Transverse colon (tissue), 4 donors: ENCODE measurements around the gene ZFPM1. TPM values are rescaled to one million over a fixed set of nuclear protein-coding genes. Genes with fewer than 3 reads are reported as not detected.

Experiments used
- DNase-seq: peaks from one replicate; pipeline ENCODE4 v3.0.0-alpha.2; 2019
- H3K27ac ChIP-seq, 4 donors: fragments of 200-600 bp; sonication (generic); 2 replicates each; pipeline ENCODE4 v1.5.1; 2016 to 2018; ENCODE audit warnings: inconsistent platforms in 4 of 4
- H3K27me3 ChIP-seq: fragments of 200-600 bp; sonication (generic); 2 replicates; pipeline ENCODE4 v1.5.1; 2017; ENCODE audit warnings: inconsistent platforms
- H3K36me3 ChIP-seq, 4 donors: fragments of 200-600 bp; sonication (generic); 2 replicates each; pipeline ENCODE4 v1.5.1; 2017 to 2019; ENCODE audit warnings: inconsistent platforms in 4 of 4
- H3K4me1 ChIP-seq, 4 donors: fragments of 200-600 bp; sonication (generic); 2 replicates each; pipeline ENCODE4 v1.5.1; 2017 to 2020; ENCODE audit warnings: inconsistent platforms in 4 of 4
- H3K4me3 ChIP-seq, 4 donors: fragments of 200-600 bp; sonication (generic); 1 replicate in 1 of 4; 2 replicates in 3 of 4; pipeline versions ENCODE4 v1.5.1 to v1.6.1; 2017 to 2019; ENCODE audit warnings: inconsistent platforms in 4 of 4
- H3K9me3 ChIP-seq, 2 donors: fragments of 200-600 bp; sonication (generic); 2 replicates each; pipeline ENCODE4 v1.5.1; 2017 to 2019; ENCODE audit warnings: inconsistent platforms in 2 of 2
- EP300 ChIP-seq: sonication (generic); formaldehyde crosslinking; IDR thresholded peaks from one replicate; pipeline ENCODE4 v1.6.1; 2017; ENCODE audit warnings: antibody characterized with exemption, low read depth
- POLR2A ChIP-seq: fragments of 450-650 bp; IDR thresholded peaks from one replicate; pipeline ENCODE4 v1.6.1; 2016; ENCODE audit warnings: antibody characterized with exemption, mild to moderate bottlenecking, moderate library complexity
- POLR2AphosphoS5 ChIP-seq, 3 donors: sonication (generic); formaldehyde crosslinking; IDR thresholded peaks; one replicate each; pipeline ENCODE4 v1.6.1; 2016; ENCODE audit warnings: antibody characterized with exemption in 3 of 3
- WGBS, 2 donors: methylation state at CpG; one replicate each; pipeline ENCODE4 v1.1.5; 2018; ENCODE audit warnings: low coverage in 1 of 2; 5-methylcytosine and 5-hydroxymethylcytosine counted together
- in situ Hi-C, 4 donors: fragments of 200-750 bp; cut with MboI; loops; one replicate each; pipeline versions ENCODE4 v1.15.0 to v1.15.1; 2017; ENCODE audit warnings: low sequenced_read_pairs in 3 of 4, low pct_ligation_motif_present in 1 of 4, low pct_unique_long_range_greater_than_20kb in 1 of 4
- intact Hi-C: fragments of 100-400 bp; cut with DNase I; formaldehyde crosslinking; loops from one replicate; pipeline ENCODE4 v1.15.1; 2023; ENCODE audit warnings: low total_unique reads
- total RNA-seq, 4 donors: library from RNA; depleted of rRNA; stranded (reverse); fragments of >200 nt; gene quantifications; one replicate each; pipeline ENCODE4 v1.1.0, GENCODE V29; 2016
- TF ChIP-seq, protein P1 (sequence below), 5 experiments: fragments of 200-600 bp in 3 of 5; fragments of 450-650 bp in 2 of 5; sonication (generic) in 3 of 5; IDR thresholded peaks; 1 replicate in 2 of 5; 2 replicates in 3 of 5; pipeline ENCODE4 v1.5.1; 2016 to 2017; ENCODE audit warnings: antibody characterized with exemption in 5 of 5, inconsistent platforms in 3 of 5, mild to moderate bottlenecking in 2 of 5, moderate library complexity in 1 of 5

The ZFPM1 gene
- total RNA-seq, 4 donors from 2014 or later, result 1.2 to 4.6 (median 3.1) TPM

- no peaks in the 10 kb centered on the region for H3K27me3 ChIP-seq
- H3K27ac ChIP-seq, result no peak overlapping the region
- intact Hi-C loops (no loop called here), in situ Hi-C loops (no loop called here)
- no peak for DNase-seq
- 99% methylated on average over 7 of the region's 7 CpGs; no CpG with 5 or more reads in 1 of the 2 donors for WGBS, 2 donors
- peaks cover 0 to 12% (median 7%) of the 10 kb centered on the region in 4 donors for H3K4me1 ChIP-seq
- no peak overlapping the region for H3K4me3 ChIP-seq
- no peaks in the 10 kb centered on the region for H3K9me3 ChIP-seq
- no peaks in the 10 kb centered on the region for H3K36me3 ChIP-seq
- TF ChIP-seq, protein P1, sequence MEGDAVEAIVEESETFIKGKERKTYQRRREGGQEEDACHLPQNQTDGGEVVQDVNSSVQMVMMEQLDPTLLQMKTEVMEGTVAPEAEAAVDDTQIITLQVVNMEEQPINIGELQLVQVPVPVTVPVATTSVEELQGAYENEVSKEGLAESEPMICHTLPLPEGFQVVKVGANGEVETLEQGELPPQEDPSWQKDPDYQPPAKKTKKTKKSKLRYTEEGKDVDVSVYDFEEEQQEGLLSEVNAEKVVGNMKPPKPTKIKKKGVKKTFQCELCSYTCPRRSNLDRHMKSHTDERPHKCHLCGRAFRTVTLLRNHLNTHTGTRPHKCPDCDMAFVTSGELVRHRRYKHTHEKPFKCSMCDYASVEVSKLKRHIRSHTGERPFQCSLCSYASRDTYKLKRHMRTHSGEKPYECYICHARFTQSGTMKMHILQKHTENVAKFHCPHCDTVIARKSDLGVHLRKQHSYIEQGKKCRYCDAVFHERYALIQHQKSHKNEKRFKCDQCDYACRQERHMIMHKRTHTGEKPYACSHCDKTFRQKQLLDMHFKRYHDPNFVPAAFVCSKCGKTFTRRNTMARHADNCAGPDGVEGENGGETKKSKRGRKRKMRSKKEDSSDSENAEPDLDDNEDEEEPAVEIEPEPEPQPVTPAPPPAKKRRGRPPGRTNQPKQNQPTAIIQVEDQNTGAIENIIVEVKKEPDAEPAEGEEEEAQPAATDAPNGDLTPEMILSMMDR (IDR thresholded peaks at IDR 0.05), result no peak
- TF ChIP-seq EP300 (no peak), POLR2A (no peak), POLR2AphosphoS5 (IDR thresholded peaks at IDR 0.05) (no peak)
Measured at GRCh38 chr16:88511060-88511459, 58.0 kb downstream of the ZFPM1 start.

- no peak for DNase-seq
- no peaks in the 10 kb centered on the region for H3K9me3 ChIP-seq
- peaks cover 0 to 12% (median 7%) of the 10 kb centered on the region in 4 donors for H3K4me1 ChIP-seq
- in situ Hi-C loops, result no loop called here
- H3K36me3 ChIP-seq, result no peaks in the 10 kb centered on the region
- no peak overlapping the region for H3K27ac ChIP-seq
- no peaks in the 10 kb centered on the region for H3K27me3 ChIP-seq
- no peak for TF ChIP-seq POLR2A
- no peak for TF ChIP-seq EP300
- no peak for TF ChIP-seq POLR2AphosphoS5 (IDR thresholded peaks at IDR 0.05)
- TF ChIP-seq, protein P1 (IDR thresholded peaks at IDR 0.05), result no peak
- H3K4me3 ChIP-seq, result no peak overlapping the region
- intact Hi-C loops, result no loop called here
- 80% methylated on average over 14 of the region's 14 CpGs; no CpG with 5 or more reads in 1 of the 2 donors for WGBS, 2 donors
Measured at GRCh38 chr16:88511906-88512305, 58.8 kb downstream of the ZFPM1 start.

DNA sequence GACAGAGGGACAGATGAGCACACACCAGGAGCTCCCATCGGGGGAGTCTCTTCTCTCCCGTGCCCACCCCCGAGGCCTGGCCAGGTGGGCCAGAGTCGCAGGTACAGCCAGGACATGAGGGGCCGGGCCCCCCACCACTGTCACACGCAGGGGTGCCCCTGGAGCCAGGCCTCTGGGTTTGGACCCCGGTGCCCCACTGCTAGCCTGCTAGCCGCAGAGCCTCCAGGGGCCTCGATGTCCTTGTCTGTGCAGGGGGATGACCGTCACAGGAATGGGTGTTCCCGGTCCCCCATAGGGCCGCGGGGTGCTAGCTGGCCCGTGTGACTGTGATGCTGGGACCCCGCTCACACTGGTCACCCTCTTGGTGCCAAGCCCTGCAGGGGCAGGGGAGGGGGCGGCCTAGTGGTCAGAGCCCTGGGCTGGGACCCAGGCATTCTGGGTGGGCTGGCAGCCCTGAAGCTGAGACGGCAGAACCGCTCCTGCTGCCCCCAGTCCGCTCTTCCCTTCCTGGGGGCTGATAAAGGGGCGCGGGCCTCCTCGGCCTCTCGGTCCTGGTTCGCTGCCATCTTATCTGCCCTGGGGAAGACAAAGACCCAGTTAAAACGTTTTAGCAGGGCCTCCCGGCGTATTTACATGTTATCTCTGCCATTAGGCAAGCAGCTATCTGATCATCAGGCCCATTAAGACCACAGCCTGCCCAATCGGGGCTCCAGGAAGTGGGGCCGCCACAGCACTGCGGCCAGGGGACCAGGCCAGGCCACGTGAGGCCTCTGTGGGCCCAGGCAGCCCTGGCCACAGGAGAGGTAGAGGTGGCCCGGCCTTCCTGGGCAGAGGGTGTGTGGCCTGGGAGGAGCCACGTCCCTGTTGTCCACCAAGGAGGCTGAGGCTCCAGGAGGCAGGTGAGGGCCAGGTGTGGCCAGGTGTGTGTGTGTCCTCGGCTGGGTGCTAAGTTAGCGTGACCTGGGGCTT lies 59.9 kb downstream of the ZFPM1 start:
- Histone ChIP-seq H3K36me3 (no peaks in the 10 kb centered on the region), H3K4me1 (peaks cover 0 to 12% (median 7%) of the 10 kb centered on the region in 4 donors)
- WGBS, 2 donors, result 94% methylated on average over 29 of the region's 35 CpGs; no CpG with 5 or more reads in 1 of the 2 donors

GRCh38 chr16:88514070-88514469 lies 61.0 kb downstream of the ZFPM1 start:
- intact Hi-C loops, result no loop called here
- H3K36me3 ChIP-seq, result no peaks in the 10 kb centered on the region
- H3K4me1 ChIP-seq, result peaks cover 0 to 7% (median 6%) of the 10 kb centered on the region in 4 donors

More for the DNA sequence above, 59.9 kb downstream of the ZFPM1 start:
- H3K9me3 ChIP-seq, result no peaks in the 10 kb centered on the region
- no peak overlapping the region for H3K27ac ChIP-seq
- in situ Hi-C loops, result no loop called here
- TF ChIP-seq, protein P1 (IDR thresholded peaks at IDR 0.05), result no peak
- TF ChIP-seq EP300 (no peak), POLR2A (no peak), POLR2AphosphoS5 (IDR thresholded peaks at IDR 0.05) (no peak)
- DNase-seq, result no peak
- intact Hi-C loops, result no loop called here
- no peaks in the 10 kb centered on the region for H3K27me3 ChIP-seq
- H3K4me3 ChIP-seq, result no peak overlapping the region

More at GRCh38 chr16:88514070-88514469, 61.0 kb downstream of the ZFPM1 start:
- DNase-seq, result no peak
- 89% methylated on average over 13 of the region's 20 CpGs; no CpG with 5 or more reads in 1 of the 2 donors for WGBS, 2 donors
- H3K9me3 ChIP-seq, result no peaks in the 10 kb centered on the region
- H3K27ac ChIP-seq, result no peak overlapping the region
- in situ Hi-C loops, result no loop called here
- no peak for TF ChIP-seq EP300
- TF ChIP-seq POLR2A, result no peak
- TF ChIP-seq POLR2AphosphoS5 (IDR thresholded peaks at IDR 0.05), result no peak
- TF ChIP-seq, protein P1 (IDR thresholded peaks at IDR 0.05), result no peak
- H3K4me3 ChIP-seq, result no peak overlapping the region
- H3K27me3 ChIP-seq, result no peaks in the 10 kb centered on the region
